WTC11 (cell line): ENCODE results near the gene INHA. TPM values are rescaled to one million over a fixed set of nuclear protein-coding genes. Genes with fewer than 3 reads are reported as not detected.

Experiments used
- ATAC-seq: fragments of 200-7000 bp; cut with Tn5 transposase; 2 replicates; pipeline ENCODE4 v1.10.0; 2021; ENCODE audit warnings: mild to moderate bottlenecking, moderate library complexity
- CTCF ChIA-PET: fragments of 300-600 bp; sonication (Branson Sonifier 250); formaldehyde crosslinking; loops from one replicate; lab custom pipeline; 2021; ENCODE audit warnings: antibody characterized with exemption; lab: Charles Lee
- POLR2A ChIA-PET: fragments of 350-600 bp; sonication (Branson Sonifier 250); formaldehyde crosslinking; loops from one replicate; lab custom pipeline; 2021; ENCODE audit warnings: antibody characterized with exemption; lab: Charles Lee
- DNase-seq: peaks from one replicate; pipeline ENCODE4 v3.0.0; 2021; ENCODE audit warnings: low spot score
- H3K27ac Mint-ChIP-seq: 2 replicates; pipeline ENCODE4 v1.8.0; 2021; ENCODE audit warnings: mixed read lengths
- H3K27me3 Mint-ChIP-seq: 2 replicates; pipeline ENCODE4 v1.8.0; 2021; ENCODE audit warnings: low read depth, mild to moderate bottlenecking, moderate library complexity, mixed read lengths
- H3K36me3 Mint-ChIP-seq: 2 replicates; pipeline ENCODE4 v1.8.0; 2021; ENCODE audit warnings: mixed read lengths
- H3K4me1 Mint-ChIP-seq: 2 replicates; pipeline ENCODE4 v1.8.0; 2022; ENCODE audit warnings: mixed read lengths
- H3K4me3 Mint-ChIP-seq: 2 replicates; pipeline ENCODE4 v1.8.0; 2021; ENCODE audit warnings: mild to moderate bottlenecking, moderate library complexity, mixed read lengths
- H3K9me3 Mint-ChIP-seq: 2 replicates; pipeline ENCODE4 v1.8.0; 2021; ENCODE audit warnings: mixed read lengths
- CREB1 ChIP-seq: sonication (generic); formaldehyde crosslinking; IDR thresholded peaks from 2 replicates; pipeline ENCODE4 v1.8.0; 2023; ENCODE audit warnings: mild to moderate bottlenecking, missing genetic modification reagents
- CREM ChIP-seq: sonication (generic); formaldehyde crosslinking; IDR thresholded peaks from 2 replicates; pipeline ENCODE4 v1.8.1; 2022; ENCODE audit warnings: mild to moderate bottlenecking, missing genetic modification reagents, moderate library complexity
- ETV6 ChIP-seq: sonication (generic); formaldehyde crosslinking; IDR thresholded peaks from 2 replicates; pipeline ENCODE4 v1.8.1; 2022; ENCODE audit warnings: mild to moderate bottlenecking, missing genetic modification reagents
- GRHL2 ChIP-seq: fragments of 250-450 bp; sonication (Bioruptor Pico); IDR thresholded peaks from 2 replicates; pipeline ENCODE4 v1.8.0; 2022; ENCODE audit warnings: mild to moderate bottlenecking, moderate library complexity; ENCODE audit not compliant: insufficient replicate concordance, severe bottlenecking
- GTF2I ChIP-seq: fragments of 250-450 bp; sonication (Bioruptor Pico); conservative IDR thresholded peaks from 2 replicates; pipeline ENCODE4 v1.4.0; 2021; ENCODE audit warnings: mild to moderate bottlenecking
- PRRX2 ChIP-seq: fragments of 250-450 bp; sonication (Bioruptor Pico); IDR thresholded peaks from 2 replicates; pipeline ENCODE4 v1.8.0; 2021; ENCODE audit warnings: mild to moderate bottlenecking
- RELA ChIP-seq: sonication (generic); formaldehyde crosslinking; IDR thresholded peaks from 2 replicates; pipeline ENCODE4 v1.8.1; 2022; ENCODE audit warnings: missing genetic modification reagents, mild to moderate bottlenecking, borderline replicate concordance
- ZNF232 ChIP-seq: sonication (generic); formaldehyde crosslinking; IDR thresholded peaks from 2 replicates; pipeline ENCODE4 v1.8.0; 2022; ENCODE audit warnings: mild to moderate bottlenecking, missing genetic modification reagents
- total RNA-seq: library from RNA; stranded (reverse); gene quantifications from 3 replicates; pipeline ENCODE4 v1.2.3, GENCODE V29; 2021
- TF ChIP-seq, protein P1 (sequence below): sonication (generic); formaldehyde crosslinking; IDR thresholded peaks from 2 replicates; pipeline ENCODE4 v1.8.0; 2022; ENCODE audit warnings: mild to moderate bottlenecking, missing genetic modification reagents
- TF ChIP-seq, protein P2 (sequence below): sonication (generic); formaldehyde crosslinking; IDR thresholded peaks from 2 replicates; pipeline ENCODE4 v1.8.0; 2022; ENCODE audit warnings: mild to moderate bottlenecking, missing genetic modification reagents
- TF ChIP-seq, protein P3 (sequence below): fragments of 250-450 bp; sonication (Bioruptor Pico); IDR thresholded peaks from 2 replicates; pipeline ENCODE4 v1.8.0; 2021; ENCODE audit warnings: mild to moderate bottlenecking
- TF ChIP-seq, protein P4 (sequence below): sonication (generic); formaldehyde crosslinking; conservative IDR thresholded peaks from 2 replicates; pipeline ENCODE4 v1.8.1; 2023; ENCODE audit warnings: mild to moderate bottlenecking, low read depth, missing genetic modification reagents, moderate library complexity
- TF ChIP-seq, protein P5 (sequence below): sonication (generic); formaldehyde crosslinking; IDR thresholded peaks from 2 replicates; pipeline ENCODE4 v1.8.1; 2023; ENCODE audit warnings: mild to moderate bottlenecking, missing genetic modification reagents, borderline replicate concordance
- TF ChIP-seq, protein P6 (sequence below): fragments of 250-450 bp; sonication (Bioruptor Pico); IDR thresholded peaks from 2 replicates; pipeline ENCODE4 v1.9.0; 2021; ENCODE audit warnings: mild to moderate bottlenecking
- TF ChIP-seq, protein P7 (sequence below): fragments of 250-450 bp; sonication (Bioruptor Pico); conservative IDR thresholded peaks from 2 replicates; pipeline ENCODE4 v1.9.0; 2021; ENCODE audit warnings: mild to moderate bottlenecking
- TF ChIP-seq, protein P8 (sequence below): sonication (generic); formaldehyde crosslinking; IDR thresholded peaks from 2 replicates; pipeline ENCODE4 v1.8.1; 2022; ENCODE audit warnings: low read depth, mild to moderate bottlenecking, moderate library complexity, missing genetic modification reagents, borderline replicate concordance

The INHA gene
- total RNA-seq, 1 experiment from 2014 or later = 1.4 TPM

DNA sequence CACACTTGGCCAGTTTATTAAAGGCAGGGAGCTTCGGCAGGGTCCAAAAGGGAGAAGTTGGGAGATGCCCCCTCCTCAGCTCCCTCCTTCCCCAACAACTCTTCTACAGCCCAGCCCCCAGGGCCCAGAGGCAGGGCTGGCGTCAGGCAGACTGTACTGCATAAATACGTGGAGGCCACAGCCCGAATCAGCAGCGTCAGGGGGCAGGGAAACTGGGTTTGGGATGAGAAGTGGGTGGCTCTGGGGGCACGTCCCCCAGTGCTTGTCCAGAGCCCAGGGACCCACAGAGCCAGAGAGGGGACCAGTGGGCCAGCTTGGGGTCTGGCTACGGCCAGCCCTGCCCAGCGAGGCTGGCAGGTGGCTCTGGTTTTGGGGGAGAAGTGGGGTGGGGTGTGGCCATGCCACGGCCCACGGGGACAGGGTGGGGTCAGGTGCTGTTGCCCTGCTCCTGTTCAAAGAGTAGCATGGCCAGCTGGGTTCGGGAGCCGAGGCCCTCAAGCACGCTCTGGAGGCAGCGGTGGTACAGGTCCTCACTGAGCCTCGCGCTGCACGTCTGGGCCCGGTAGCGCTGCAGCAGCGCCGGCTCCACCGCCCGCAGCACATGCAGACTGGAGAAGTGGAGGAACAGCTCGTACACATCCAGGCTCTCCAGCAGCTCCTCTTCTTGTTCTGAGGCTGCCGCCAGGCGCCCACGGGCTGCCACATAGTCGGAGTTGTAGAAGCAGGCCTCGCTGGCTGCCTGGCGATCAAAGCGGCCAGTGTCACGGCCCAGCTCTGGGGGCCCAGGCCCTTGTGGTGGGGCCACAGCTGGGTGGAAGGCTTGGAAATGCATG is 32.9 kb upstream of the INHA start (continued):
- TF ChIP-seq, protein P1, sequence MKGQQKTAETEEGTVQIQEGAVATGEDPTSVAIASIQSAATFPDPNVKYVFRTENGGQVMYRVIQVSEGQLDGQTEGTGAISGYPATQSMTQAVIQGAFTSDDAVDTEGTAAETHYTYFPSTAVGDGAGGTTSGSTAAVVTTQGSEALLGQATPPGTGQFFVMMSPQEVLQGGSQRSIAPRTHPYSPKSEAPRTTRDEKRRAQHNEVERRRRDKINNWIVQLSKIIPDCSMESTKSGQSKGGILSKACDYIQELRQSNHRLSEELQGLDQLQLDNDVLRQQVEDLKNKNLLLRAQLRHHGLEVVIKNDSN (CRISPR knock-in tag) = no peak
- no peak for TF ChIP-seq CREM
- TF ChIP-seq GRHL2 (CRISPR knock-in tag) = no peak
- TF ChIP-seq ZNF232 (CRISPR knock-in tag) = no peak
- TF ChIP-seq GTF2I (CRISPR knock-in tag) = no peak
- TF ChIP-seq, all 79 proteins: peak for 0

DNA sequence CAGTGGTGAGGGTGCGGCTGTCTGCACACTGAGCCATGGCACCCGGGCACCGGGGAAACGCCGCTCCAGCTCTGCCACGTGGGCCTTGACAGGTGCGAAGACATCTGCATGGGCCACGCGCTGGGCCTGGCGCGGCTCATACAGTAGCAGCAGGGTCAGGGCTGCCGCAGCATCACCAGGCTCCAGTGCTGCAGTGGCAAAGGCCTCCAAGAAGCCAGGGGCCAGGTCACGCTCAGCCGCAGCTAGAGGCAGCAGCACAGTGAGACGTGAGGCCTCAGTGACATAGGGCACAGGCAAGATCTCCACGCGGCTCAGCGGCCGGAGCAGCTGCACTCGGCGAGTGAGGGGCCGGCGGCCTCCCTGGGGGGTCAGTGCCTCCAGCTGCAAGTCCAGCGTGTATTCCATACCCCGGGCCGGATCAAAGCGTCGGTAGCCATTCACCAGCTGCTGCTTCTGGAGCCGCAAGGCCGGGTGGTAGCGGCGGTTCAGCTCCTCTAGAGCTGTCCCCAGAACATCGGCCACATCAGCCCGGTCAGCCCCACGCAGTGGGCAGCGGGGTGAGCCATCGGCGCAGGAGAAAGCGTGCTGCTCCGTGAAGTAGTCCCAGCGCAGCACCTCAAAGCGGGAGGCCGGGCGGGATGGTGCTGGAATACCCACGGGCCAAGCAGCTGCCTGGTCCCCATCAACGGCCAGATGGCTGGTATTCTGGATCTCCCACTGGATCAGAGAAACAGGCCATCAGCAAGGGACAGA is 32.0 kb upstream of the INHA start:
- Mint-ChIP-seq H3K4me1 (peaks cover 36% of the 10 kb centered on the region), H3K36me3 (peaks cover 22% of the 10 kb centered on the region), H3K27ac (no peak overlapping the region), H3K9me3 (no peaks in the 10 kb centered on the region), H3K27me3 (peaks cover 11% of the 10 kb centered on the region), H3K4me3 (no peak overlapping the region)
- ChIA-PET POLR2A (no interaction called here), CTCF (interaction anchor here (1.2 to 41.3 kb wide), 8 partner anchors 10 to 102 kb away, joined by 3 to 2316 read pairs (median 15); partner anchors contain the start of genes GMPPA and STK11IP)
- ATAC-seq = no peak
- no peak for DNase-seq
- TF ChIP-seq CREB1 (CRISPR knock-in tag) (no peak), RELA (CRISPR knock-in tag) (no peak), PRRX2 (CRISPR knock-in tag) (no peak), ETV6 (no peak)
- TF ChIP-seq, protein P2, sequence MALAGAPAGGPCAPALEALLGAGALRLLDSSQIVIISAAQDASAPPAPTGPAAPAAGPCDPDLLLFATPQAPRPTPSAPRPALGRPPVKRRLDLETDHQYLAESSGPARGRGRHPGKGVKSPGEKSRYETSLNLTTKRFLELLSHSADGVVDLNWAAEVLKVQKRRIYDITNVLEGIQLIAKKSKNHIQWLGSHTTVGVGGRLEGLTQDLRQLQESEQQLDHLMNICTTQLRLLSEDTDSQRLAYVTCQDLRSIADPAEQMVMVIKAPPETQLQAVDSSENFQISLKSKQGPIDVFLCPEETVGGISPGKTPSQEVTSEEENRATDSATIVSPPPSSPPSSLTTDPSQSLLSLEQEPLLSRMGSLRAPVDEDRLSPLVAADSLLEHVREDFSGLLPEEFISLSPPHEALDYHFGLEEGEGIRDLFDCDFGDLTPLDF (CRISPR knock-in tag) = no peak
- TF ChIP-seq, protein P3, sequence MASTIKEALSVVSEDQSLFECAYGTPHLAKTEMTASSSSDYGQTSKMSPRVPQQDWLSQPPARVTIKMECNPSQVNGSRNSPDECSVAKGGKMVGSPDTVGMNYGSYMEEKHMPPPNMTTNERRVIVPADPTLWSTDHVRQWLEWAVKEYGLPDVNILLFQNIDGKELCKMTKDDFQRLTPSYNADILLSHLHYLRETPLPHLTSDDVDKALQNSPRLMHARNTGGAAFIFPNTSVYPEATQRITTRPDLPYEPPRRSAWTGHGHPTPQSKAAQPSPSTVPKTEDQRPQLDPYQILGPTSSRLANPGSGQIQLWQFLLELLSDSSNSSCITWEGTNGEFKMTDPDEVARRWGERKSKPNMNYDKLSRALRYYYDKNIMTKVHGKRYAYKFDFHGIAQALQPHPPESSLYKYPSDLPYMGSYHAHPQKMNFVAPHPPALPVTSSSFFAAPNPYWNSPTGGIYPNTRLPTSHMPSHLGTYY (CRISPR knock-in tag) = no peak
- TF ChIP-seq, protein P4, sequence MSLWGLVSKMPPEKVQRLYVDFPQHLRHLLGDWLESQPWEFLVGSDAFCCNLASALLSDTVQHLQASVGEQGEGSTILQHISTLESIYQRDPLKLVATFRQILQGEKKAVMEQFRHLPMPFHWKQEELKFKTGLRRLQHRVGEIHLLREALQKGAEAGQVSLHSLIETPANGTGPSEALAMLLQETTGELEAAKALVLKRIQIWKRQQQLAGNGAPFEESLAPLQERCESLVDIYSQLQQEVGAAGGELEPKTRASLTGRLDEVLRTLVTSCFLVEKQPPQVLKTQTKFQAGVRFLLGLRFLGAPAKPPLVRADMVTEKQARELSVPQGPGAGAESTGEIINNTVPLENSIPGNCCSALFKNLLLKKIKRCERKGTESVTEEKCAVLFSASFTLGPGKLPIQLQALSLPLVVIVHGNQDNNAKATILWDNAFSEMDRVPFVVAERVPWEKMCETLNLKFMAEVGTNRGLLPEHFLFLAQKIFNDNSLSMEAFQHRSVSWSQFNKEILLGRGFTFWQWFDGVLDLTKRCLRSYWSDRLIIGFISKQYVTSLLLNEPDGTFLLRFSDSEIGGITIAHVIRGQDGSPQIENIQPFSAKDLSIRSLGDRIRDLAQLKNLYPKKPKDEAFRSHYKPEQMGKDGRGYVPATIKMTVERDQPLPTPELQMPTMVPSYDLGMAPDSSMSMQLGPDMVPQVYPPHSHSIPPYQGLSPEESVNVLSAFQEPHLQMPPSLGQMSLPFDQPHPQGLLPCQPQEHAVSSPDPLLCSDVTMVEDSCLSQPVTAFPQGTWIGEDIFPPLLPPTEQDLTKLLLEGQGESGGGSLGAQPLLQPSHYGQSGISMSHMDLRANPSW (CRISPR knock-in tag) = no peak
- TF ChIP-seq, protein P5, sequence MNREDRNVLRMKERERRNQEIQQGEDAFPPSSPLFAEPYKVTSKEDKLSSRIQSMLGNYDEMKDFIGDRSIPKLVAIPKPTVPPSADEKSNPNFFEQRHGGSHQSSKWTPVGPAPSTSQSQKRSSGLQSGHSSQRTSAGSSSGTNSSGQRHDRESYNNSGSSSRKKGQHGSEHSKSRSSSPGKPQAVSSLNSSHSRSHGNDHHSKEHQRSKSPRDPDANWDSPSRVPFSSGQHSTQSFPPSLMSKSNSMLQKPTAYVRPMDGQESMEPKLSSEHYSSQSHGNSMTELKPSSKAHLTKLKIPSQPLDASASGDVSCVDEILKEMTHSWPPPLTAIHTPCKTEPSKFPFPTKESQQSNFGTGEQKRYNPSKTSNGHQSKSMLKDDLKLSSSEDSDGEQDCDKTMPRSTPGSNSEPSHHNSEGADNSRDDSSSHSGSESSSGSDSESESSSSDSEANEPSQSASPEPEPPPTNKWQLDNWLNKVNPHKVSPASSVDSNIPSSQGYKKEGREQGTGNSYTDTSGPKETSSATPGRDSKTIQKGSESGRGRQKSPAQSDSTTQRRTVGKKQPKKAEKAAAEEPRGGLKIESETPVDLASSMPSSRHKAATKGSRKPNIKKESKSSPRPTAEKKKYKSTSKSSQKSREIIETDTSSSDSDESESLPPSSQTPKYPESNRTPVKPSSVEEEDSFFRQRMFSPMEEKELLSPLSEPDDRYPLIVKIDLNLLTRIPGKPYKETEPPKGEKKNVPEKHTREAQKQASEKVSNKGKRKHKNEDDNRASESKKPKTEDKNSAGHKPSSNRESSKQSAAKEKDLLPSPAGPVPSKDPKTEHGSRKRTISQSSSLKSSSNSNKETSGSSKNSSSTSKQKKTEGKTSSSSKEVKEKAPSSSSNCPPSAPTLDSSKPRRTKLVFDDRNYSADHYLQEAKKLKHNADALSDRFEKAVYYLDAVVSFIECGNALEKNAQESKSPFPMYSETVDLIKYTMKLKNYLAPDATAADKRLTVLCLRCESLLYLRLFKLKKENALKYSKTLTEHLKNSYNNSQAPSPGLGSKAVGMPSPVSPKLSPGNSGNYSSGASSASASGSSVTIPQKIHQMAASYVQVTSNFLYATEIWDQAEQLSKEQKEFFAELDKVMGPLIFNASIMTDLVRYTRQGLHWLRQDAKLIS (CRISPR knock-in tag) = no peak
- TF ChIP-seq, protein P6, sequence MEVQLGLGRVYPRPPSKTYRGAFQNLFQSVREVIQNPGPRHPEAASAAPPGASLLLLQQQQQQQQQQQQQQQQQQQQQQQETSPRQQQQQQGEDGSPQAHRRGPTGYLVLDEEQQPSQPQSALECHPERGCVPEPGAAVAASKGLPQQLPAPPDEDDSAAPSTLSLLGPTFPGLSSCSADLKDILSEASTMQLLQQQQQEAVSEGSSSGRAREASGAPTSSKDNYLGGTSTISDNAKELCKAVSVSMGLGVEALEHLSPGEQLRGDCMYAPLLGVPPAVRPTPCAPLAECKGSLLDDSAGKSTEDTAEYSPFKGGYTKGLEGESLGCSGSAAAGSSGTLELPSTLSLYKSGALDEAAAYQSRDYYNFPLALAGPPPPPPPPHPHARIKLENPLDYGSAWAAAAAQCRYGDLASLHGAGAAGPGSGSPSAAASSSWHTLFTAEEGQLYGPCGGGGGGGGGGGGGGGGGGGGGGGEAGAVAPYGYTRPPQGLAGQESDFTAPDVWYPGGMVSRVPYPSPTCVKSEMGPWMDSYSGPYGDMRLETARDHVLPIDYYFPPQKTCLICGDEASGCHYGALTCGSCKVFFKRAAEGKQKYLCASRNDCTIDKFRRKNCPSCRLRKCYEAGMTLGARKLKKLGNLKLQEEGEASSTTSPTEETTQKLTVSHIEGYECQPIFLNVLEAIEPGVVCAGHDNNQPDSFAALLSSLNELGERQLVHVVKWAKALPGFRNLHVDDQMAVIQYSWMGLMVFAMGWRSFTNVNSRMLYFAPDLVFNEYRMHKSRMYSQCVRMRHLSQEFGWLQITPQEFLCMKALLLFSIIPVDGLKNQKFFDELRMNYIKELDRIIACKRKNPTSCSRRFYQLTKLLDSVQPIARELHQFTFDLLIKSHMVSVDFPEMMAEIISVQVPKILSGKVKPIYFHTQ = no peak
- TF ChIP-seq, protein P7, sequence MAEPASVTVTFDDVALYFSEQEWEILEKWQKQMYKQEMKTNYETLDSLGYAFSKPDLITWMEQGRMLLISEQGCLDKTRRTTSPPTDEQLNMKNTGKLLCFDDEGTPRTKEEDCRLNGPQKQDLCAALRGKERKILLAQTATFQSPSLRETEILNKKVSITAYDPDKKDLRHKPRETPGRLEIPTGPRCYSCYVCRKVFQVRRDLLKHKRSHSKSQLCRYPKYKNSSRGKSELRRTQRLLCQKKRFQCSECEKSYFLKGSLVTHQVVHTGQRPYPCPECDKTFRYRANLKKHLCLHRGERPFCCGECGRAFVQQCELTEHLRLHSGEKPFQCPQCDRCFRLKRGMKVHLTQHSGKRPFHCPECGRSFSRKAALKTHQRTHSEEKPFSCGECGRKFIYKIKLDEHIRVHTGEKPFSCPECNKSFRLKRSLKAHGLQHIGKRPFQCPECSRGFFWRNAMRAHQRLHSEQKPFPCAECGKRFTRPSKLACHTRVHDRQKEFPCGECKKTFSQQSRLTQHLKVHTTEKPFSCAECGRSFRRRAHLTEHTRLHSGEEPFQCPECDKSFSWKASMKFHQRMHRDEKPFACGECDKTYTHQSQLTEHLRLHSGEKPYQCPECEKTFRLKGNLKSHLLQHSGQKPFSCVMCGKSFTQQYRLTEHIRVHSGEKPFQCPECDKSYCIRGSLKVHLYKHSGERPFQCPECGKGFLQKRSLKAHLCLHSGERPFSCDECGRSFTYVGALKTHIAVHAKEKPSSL (CRISPR knock-in tag) = no peak
- TF ChIP-seq, protein P8, sequence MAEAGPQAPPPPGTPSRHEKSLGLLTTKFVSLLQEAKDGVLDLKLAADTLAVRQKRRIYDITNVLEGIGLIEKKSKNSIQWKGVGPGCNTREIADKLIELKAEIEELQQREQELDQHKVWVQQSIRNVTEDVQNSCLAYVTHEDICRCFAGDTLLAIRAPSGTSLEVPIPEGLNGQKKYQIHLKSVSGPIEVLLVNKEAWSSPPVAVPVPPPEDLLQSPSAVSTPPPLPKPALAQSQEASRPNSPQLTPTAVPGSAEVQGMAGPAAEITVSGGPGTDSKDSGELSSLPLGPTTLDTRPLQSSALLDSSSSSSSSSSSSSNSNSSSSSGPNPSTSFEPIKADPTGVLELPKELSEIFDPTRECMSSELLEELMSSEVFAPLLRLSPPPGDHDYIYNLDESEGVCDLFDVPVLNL (CRISPR knock-in tag) = no peak
